ENCODE data around the gene PRDM10.
A peak's percentile ranks its signal among the peaks of the same experiment; 100 is the strongest.

Gene PRDM10

GRCh38 chr11:129865701-129866100 is 136.9 kb downstream of the PRDM10 start:
- no peak for TF ChIP-seq CTCF (conservative IDR thresholded peaks at IDR 0.05; ENCODE audit: low read depth, low read length)
- no peak overlapping the region for H3K4me3 ChIP-seq (ENCODE audit: low read depth, low read length)
- DNase-seq (ENCODE audit: low read depth): no peak

- TF ChIP-seq CTCF (conservative IDR thresholded peaks at IDR 0.05; ENCODE audit: low read depth, low read length): no peak
- H3K4me3 ChIP-seq (ENCODE audit: low read depth, low read length): no peak overlapping the region
- DNase-seq (ENCODE audit: low read depth): no peak
Observed at GRCh38 chr11:129864811-129865210, 137.8 kb downstream of the PRDM10 start.

GRCh38 chr11:129861702-129862522 is 140.7 kb downstream of the PRDM10 start:
- no peak for TF ChIP-seq CTCF (conservative IDR thresholded peaks at IDR 0.05; ENCODE audit: low read depth, low read length)
- H3K4me3 ChIP-seq (ENCODE audit: low read depth, low read length): no peak overlapping the region
- DNase-seq (ENCODE audit: low read depth): peak; percentile 96

- no peak for DNase-seq (ENCODE audit: low read depth)
- TF ChIP-seq CTCF (conservative IDR thresholded peaks at IDR 0.05; ENCODE audit: low read depth, low read length): no peak
- no peak overlapping the region for H3K4me3 ChIP-seq (ENCODE audit: low read depth, low read length)
Observed at GRCh38 chr11:129856036-129856435, 146.6 kb downstream of the PRDM10 start.

- no peak for DNase-seq (ENCODE audit: low read depth)
- H3K4me3 ChIP-seq (ENCODE audit: low read depth, low read length): no peak overlapping the region
- TF ChIP-seq CTCF (conservative IDR thresholded peaks at IDR 0.05; ENCODE audit: low read depth, low read length): no peak
Observed at GRCh38 chr11:129855086-129855485, 147.5 kb downstream of the PRDM10 start.

GRCh38 chr11:129854232-129854805 is 148.3 kb downstream of the PRDM10 start:
- no peak for TF ChIP-seq CTCF (conservative IDR thresholded peaks at IDR 0.05; ENCODE audit: low read depth, low read length)
- no peak overlapping the region for H3K4me3 ChIP-seq (ENCODE audit: low read depth, low read length)
- DNase-seq (ENCODE audit: low read depth): no peak
